Measurements from ENCODE around the gene MAP1S.

The MAP1S gene

GRCh38 chr19:17703824-17704463 is 15.3 kb upstream of the MAP1S start:
- DNase-seq = no peak

- no peak for DNase-seq
Observed at GRCh38 chr19:17706750-17707181, 12.5 kb upstream of the MAP1S start.

- DNase-seq = no peak
Observed at GRCh38 chr19:17711851-17712250, 7.4 kb upstream of the MAP1S start.

GRCh38 chr19:17716309-17716929 is 2.9 kb upstream of the MAP1S start:
- DNase-seq = no peak

GRCh38 chr19:17718550-17718946 is 732 bp upstream of the MAP1S start:
- no peak for DNase-seq

GRCh38 chr19:17719730-17720400 is 585 bp downstream of the MAP1S start:
- no peak for DNase-seq

GRCh38 chr19:17720440-17720839 is 1.2 kb downstream of the MAP1S start:
- DNase-seq = no peak

- DNase-seq = no peak
Observed at GRCh38 chr19:17721111-17721628, 1.9 kb downstream of the MAP1S start.

GRCh38 chr19:17721821-17722220 is 2.5 kb downstream of the MAP1S start:
- no peak for DNase-seq

GRCh38 chr19:17722655-17723240 is 3.5 kb downstream of the MAP1S start:
- DNase-seq = no peak

- DNase-seq = no peak
Observed at GRCh38 chr19:17724655-17725054, 5.4 kb downstream of the MAP1S start.

GRCh38 chr19:17725422-17726078 is 6.3 kb downstream of the MAP1S start:
- no peak for DNase-seq

GRCh38 chr19:17726136-17726741 is 7.0 kb downstream of the MAP1S start:
- no peak for DNase-seq

- no peak for DNase-seq
Observed at GRCh38 chr19:17726964-17727773, 7.9 kb downstream of the MAP1S start.

- DNase-seq = no peak
Observed at GRCh38 chr19:17727843-17728242, 8.6 kb downstream of the MAP1S start.

- DNase-seq = no peak
Observed at GRCh38 chr19:17733127-17733526, 13.8 kb downstream of the MAP1S start.

GRCh38 chr19:17734146-17734545 is 14.9 kb downstream of the MAP1S start:
- DNase-seq = no peak

GRCh38 chr19:17735410-17735809 is 16.1 kb downstream of the MAP1S start:
- DNase-seq = no peak

- DNase-seq = no peak
Observed at GRCh38 chr19:17737690-17738153, 18.4 kb downstream of the MAP1S start.

- no peak for DNase-seq
Observed at GRCh38 chr19:17739121-17739875, 20.0 kb downstream of the MAP1S start.

GRCh38 chr19:17741456-17741855 is 22.2 kb downstream of the MAP1S start:
- DNase-seq = no peak

Data from NCI-H1417 treated with DMSO at 0.1 percent for 48 hours (cell line).